OCI-LY3 (cell line): Measurements from ENCODE around the gene HRAS.

Experiments used
- H2AFZ ChIP-seq: fragments of 200-600, 300-600 bp; shearing (Covaris generic); 2 replicates; pipeline ENCODE4 v1.6.0; 2014; ENCODE audit warnings: antibody characterized with exemption, low read depth, low read length
- H3K27ac ChIP-seq: fragments of 200-600, 300-600 bp; sonication (generic); 2 replicates; pipeline ENCODE4 v1.5.1; 2014; ENCODE audit warnings: mild to moderate bottlenecking, low read length, moderate library complexity, mixed read lengths
- H3K27me3 ChIP-seq: fragments of 200-600, 300-600 bp; sonication (generic); 2 replicates; pipeline ENCODE4 v1.6.1; 2014; ENCODE audit warnings: low read depth, low read length, mixed read lengths
- H3K36me3 ChIP-seq: fragments of 200-600, 300-600 bp; sonication (generic); replicated peaks from 2 replicates; pipeline ENCODE3; 2014; ENCODE audit warnings: low read depth, low read length, mixed read lengths
- H3K4me1 ChIP-seq: fragments of 300-600, 200-600 bp; sonication (generic); 2 replicates; pipeline ENCODE4 v1.6.1; 2014; ENCODE audit warnings: low read length, mixed read lengths
- H3K4me2 ChIP-seq: fragments of 200-600, 300-600 bp; sonication (generic); 2 replicates; pipeline ENCODE4 v1.6.1; 2014; ENCODE audit warnings: low read length, mixed read lengths
- H3K4me3 ChIP-seq: fragments of 300-600, 200-600 bp; sonication (generic); 2 replicates; pipeline ENCODE4 v1.5.1; 2014; ENCODE audit warnings: antibody characterized with exemption, mild to moderate bottlenecking, low read length, moderate library complexity
- H3K79me2 ChIP-seq: fragments of 300-600, 200-600 bp; shearing (Covaris generic); 2 replicates; pipeline ENCODE4 v1.6.1; 2014; ENCODE audit warnings: mild to moderate bottlenecking, low read length, mixed read lengths
- H3K9ac ChIP-seq: fragments of 300-600, 200-600 bp; shearing (Covaris generic); 2 replicates; pipeline ENCODE4 v1.6.0; 2014; ENCODE audit warnings: mild to moderate bottlenecking, low read length, moderate library complexity
- H3K9me3 ChIP-seq: fragments of 200-600, 300-600 bp; shearing (Covaris generic); 2 replicates; pipeline ENCODE4 v1.6.1; 2014; ENCODE audit warnings: low read length, mixed read lengths; ENCODE audit not compliant: insufficient read depth
- H4K20me1 ChIP-seq: fragments of 200-600, 300-600 bp; sonication (generic); 2 replicates; pipeline ENCODE4 v1.6.1; 2016; ENCODE audit warnings: low read length, mixed read lengths; ENCODE audit not compliant: insufficient read depth
- EZH2phosphoT487 ChIP-seq: fragments of 200-600 bp; shearing (Covaris generic); IDR thresholded peaks from 2 replicates; pipeline ENCODE4 v1.6.1; 2018; ENCODE audit warnings: antibody characterized with exemption, mixed run types, low read depth
- TF ChIP-seq, protein P1 (sequence below): fragments of 200-600, 300-600 bp; sonication (generic); IDR thresholded peaks from 2 replicates; pipeline ENCODE4 v1.5.1; 2014; ENCODE audit warnings: antibody characterized with exemption, low read length, low read depth

The HRAS gene

DNA sequence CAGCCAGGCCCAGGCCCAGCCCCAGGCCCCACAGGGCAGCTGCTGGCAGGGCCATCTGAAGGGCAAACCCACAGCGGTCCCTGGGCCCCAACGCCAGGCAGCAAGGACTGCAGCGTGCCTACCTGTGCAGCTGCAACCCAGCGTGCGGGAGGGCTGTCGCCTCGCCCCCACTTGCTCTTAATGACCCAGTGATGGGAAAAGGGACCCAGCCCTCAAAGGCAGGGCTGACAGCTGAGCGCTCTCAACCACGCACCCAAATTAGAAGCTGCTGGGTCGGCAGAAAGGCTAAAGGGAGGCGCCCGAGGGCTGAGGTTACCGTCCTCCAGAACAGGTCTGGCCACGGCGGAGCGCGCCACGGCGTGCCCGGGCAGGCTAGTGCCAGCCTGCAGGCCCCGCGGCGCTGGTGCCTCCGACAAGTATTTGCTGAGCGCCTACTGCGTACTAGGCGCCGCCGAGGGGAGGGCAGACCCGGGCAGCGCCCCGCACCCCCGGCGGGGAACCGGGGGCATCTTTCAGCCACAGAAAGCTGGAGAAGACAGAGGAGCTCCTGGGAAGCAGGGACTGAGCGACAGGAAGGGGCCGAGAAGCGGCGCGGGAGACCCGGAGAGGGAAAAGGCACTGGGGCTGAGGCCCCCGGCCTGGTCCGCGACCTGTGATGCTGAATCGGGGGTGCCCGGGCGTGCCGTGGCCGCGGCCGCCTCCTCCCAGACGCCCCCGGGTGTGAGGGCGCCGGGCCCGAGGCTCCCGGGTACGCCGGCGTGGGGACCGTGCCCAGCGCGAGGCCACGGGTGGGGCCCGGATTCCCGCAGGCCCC is 773 bp downstream of the HRAS start:
- peak overlapping the region; percentile 35 for H3K27ac ChIP-seq
- H3K36me3 ChIP-seq, result no peaks in the 10 kb centered on the region
- H2AFZ ChIP-seq, result no peak overlapping the region; the same call in 1 of the 2 replicates
- H3K9me3 ChIP-seq, result no peaks in the 10 kb centered on the region
- H4K20me1 ChIP-seq, result peaks cover 10% of the 10 kb centered on the region
- peaks cover 12% of the 10 kb centered on the region for H3K79me2 ChIP-seq
- peak overlapping the region; percentile 84 for H3K4me3 ChIP-seq
- peak overlapping the region; percentile 74 for H3K4me2 ChIP-seq
- TF ChIP-seq, protein P1, sequence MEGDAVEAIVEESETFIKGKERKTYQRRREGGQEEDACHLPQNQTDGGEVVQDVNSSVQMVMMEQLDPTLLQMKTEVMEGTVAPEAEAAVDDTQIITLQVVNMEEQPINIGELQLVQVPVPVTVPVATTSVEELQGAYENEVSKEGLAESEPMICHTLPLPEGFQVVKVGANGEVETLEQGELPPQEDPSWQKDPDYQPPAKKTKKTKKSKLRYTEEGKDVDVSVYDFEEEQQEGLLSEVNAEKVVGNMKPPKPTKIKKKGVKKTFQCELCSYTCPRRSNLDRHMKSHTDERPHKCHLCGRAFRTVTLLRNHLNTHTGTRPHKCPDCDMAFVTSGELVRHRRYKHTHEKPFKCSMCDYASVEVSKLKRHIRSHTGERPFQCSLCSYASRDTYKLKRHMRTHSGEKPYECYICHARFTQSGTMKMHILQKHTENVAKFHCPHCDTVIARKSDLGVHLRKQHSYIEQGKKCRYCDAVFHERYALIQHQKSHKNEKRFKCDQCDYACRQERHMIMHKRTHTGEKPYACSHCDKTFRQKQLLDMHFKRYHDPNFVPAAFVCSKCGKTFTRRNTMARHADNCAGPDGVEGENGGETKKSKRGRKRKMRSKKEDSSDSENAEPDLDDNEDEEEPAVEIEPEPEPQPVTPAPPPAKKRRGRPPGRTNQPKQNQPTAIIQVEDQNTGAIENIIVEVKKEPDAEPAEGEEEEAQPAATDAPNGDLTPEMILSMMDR, result no peak
- TF ChIP-seq EZH2phosphoT487, result no peak
- H3K27me3 ChIP-seq, result no peaks in the 10 kb centered on the region
- H3K9ac ChIP-seq, result peak overlapping the region; percentile 83
- peaks cover 20% of the 10 kb centered on the region; the same call in 1 of the 2 replicates for H3K4me1 ChIP-seq

DNA sequence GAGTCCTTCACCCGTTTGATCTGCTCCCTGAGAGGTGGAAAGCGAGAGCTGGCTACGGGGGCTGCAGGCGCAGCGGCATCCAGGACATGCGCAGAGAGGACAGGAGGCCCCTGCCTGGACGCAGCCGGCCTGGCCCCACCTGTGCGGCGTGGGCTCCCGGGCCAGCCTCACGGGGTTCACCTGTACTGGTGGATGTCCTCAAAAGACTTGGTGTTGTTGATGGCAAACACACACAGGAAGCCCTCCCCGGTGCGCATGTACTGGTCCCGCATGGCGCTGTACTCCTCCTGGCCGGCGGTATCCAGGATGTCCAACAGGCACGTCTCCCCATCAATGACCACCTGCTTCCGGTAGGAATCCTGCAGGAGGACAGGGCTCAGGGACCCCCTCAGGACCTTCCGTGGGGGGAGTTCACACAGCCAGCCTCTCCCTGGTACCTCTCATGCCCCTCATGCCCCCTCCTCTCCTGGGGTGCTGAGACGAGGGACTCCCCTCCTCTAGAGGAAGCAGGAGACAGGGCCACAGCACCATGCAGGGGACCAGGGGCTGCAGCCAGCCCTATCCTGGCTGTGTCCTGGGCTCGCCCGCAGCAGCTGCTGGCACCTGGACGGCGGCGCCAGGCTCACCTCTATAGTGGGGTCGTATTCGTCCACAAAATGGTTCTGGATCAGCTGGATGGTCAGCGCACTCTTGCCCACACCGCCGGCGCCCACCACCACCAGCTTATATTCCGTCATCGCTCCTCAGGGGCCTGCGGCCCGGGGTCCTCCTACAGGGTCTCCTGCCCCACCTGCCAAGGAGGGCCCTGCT is 1.6 kb downstream of the HRAS start:
- H2AFZ ChIP-seq, result no peak overlapping the region
- H3K4me2 ChIP-seq, result peak overlapping the region; percentile 74
- H3K4me1 ChIP-seq, result peaks cover 20% of the 10 kb centered on the region; the same call in 1 of the 2 replicates
- no peak for TF ChIP-seq EZH2phosphoT487
- TF ChIP-seq, protein P1, result no peak
- peaks cover 10% of the 10 kb centered on the region for H4K20me1 ChIP-seq
- no peaks in the 10 kb centered on the region for H3K27me3 ChIP-seq
- peak overlapping the region; percentile 84 for H3K4me3 ChIP-seq
- H3K36me3 ChIP-seq, result no peaks in the 10 kb centered on the region
- peaks cover 12% of the 10 kb centered on the region for H3K79me2 ChIP-seq
- peak overlapping the region; percentile 83; the same call in 1 of the 2 replicates for H3K9ac ChIP-seq
- H3K27ac ChIP-seq, result no peak overlapping the region
- H3K9me3 ChIP-seq, result no peaks in the 10 kb centered on the region

DNA sequence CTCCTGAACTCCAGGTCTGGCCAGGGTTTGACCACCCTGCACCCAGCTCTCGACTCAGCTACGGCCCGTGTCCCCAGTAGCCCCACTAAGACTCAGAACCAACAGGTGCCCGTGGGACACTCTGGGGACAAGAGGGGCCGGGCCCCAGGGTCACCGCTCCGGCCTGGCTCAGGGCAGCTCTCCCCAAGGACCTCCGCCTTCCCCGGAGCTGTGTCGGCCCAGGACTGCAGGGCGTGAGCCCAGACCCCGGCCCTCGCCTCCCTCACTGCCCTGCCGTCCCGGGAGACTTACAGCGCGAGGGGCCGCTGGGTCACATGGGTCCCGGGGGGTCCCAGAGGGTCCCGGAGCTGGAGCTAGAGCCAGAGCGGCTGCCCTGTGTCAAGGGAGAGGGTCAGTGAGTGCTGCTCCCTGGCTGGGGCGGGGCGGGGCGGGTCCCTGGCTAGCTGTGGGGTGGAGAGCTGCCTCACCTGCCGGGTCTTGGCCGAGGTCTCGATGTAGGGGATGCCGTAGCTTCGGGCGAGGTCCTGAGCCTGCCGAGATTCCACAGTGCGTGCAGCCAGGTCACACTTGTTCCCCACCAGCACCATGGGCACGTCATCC is 2.3 kb downstream of the HRAS start:
- TF ChIP-seq, protein P1, result no peak
- no peak for TF ChIP-seq EZH2phosphoT487
- Histone ChIP-seq H3K36me3 (no peaks in the 10 kb centered on the region), H3K4me3 (no peak overlapping the region), H3K4me2 (no peak overlapping the region), H3K9me3 (no peaks in the 10 kb centered on the region), H3K27ac (no peak overlapping the region), H3K4me1 (peaks cover 19% of the 10 kb centered on the region; the same call in 1 of the 2 replicates), H3K27me3 (no peaks in the 10 kb centered on the region), H4K20me1 (peaks cover 10% of the 10 kb centered on the region), H2AFZ (no peak overlapping the region), H3K9ac (no peak overlapping the region), H3K79me2 (peaks cover 12% of the 10 kb centered on the region)

DNA sequence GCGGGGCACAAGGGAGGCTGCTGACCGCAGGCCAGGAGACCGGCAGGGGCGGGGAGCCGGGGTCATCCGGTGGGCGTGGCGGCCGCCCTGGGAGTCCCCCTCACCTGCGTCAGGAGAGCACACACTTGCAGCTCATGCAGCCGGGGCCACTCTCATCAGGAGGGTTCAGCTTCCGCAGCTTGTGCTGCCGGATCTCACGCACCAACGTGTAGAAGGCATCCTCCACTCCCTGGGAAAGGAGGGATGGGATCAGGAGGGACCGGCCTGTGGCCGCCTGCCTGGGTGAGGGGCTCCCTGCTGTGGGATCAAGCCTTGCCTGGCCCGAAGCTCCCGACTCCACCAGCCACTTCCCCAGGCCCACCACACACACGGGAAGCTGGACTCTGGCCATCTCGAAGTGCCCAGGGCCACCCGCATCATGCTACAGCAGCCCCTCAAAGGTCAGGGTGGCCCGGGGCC is 2.8 kb downstream of the HRAS start:
- no peak overlapping the region for H3K27ac ChIP-seq
- H3K27me3 ChIP-seq, result no peaks in the 10 kb centered on the region
- H3K9me3 ChIP-seq, result no peaks in the 10 kb centered on the region
- no peak overlapping the region for H3K4me2 ChIP-seq
- peaks cover 10% of the 10 kb centered on the region for H4K20me1 ChIP-seq
- no peak overlapping the region for H3K9ac ChIP-seq
- TF ChIP-seq, protein P1, result no peak
- no peak for TF ChIP-seq EZH2phosphoT487
- peaks cover 12% of the 10 kb centered on the region for H3K79me2 ChIP-seq
- H2AFZ ChIP-seq, result no peak overlapping the region
- H3K4me3 ChIP-seq, result no peak overlapping the region
- H3K4me1 ChIP-seq, result peaks cover 14% of the 10 kb centered on the region; the same call in 1 of the 2 replicates
- H3K36me3 ChIP-seq, result no peaks in the 10 kb centered on the region
